Astrocyte (in vitro differentiated cells and primary cell): ENCODE measurements around the gene MYOZ3. TPM values are rescaled to one million over a fixed set of nuclear protein-coding genes. Genes with fewer than 3 reads are reported as not detected.

Source experiments
- DNase-seq: peaks from one replicate; pipeline ENCODE4 v3.0.0-alpha.2; 2010; ENCODE audit warnings: low read depth
- FAIRE-seq: peaks from 2 replicates; lab custom pipeline; 2011; peaks lifted over from hg19 to GRCh38; lab: Jason Lieb, UNC
- H2AFZ ChIP-seq: 2 replicates; pipeline ENCODE4 v1.6.0; 2012; ENCODE audit warnings: low read depth, low read length, inconsistent platforms
- H3K27ac ChIP-seq: 2 replicates; pipeline ENCODE4 v1.5.1; 2011; ENCODE audit warnings: low read depth, low read length, inconsistent platforms
- H3K27me3 ChIP-seq: 2 replicates; pipeline ENCODE4 v1.6.0; 2011; ENCODE audit warnings: low read length, inconsistent platforms; ENCODE audit not compliant: insufficient read depth
- H3K36me3 ChIP-seq: 2 replicates; pipeline ENCODE4 v1.5.1; 2011; ENCODE audit warnings: low read length, inconsistent platforms; ENCODE audit not compliant: insufficient read depth
- H3K4me1 ChIP-seq: 2 replicates; pipeline ENCODE4 v1.5.1; 2011; ENCODE audit warnings: low read length, inconsistent platforms; ENCODE audit not compliant: insufficient read depth
- H3K4me2 ChIP-seq: 2 replicates; pipeline ENCODE4 v1.6.0; 2012; ENCODE audit warnings: low read length, inconsistent platforms
- H3K4me3 ChIP-seq: 2 replicates; pipeline ENCODE4 v1.5.1; 2011; ENCODE audit warnings: low read depth, mild to moderate bottlenecking, low read length, inconsistent platforms; ENCODE audit not compliant: insufficient read depth
- H3K79me2 ChIP-seq: 2 replicates; pipeline ENCODE4 v1.6.0; 2012; ENCODE audit warnings: mild to moderate bottlenecking, low read length, inconsistent platforms; ENCODE audit not compliant: insufficient read depth
- H3K9ac ChIP-seq: 2 replicates; pipeline ENCODE4 v1.6.0; 2012; ENCODE audit warnings: mild to moderate bottlenecking, low read length, inconsistent platforms
- H3K9me3 ChIP-seq: 2 replicates; pipeline ENCODE4 v1.5.1; 2012; ENCODE audit warnings: low read depth, mild to moderate bottlenecking, low read length, inconsistent platforms; ENCODE audit not compliant: insufficient read depth
- H4K20me1 ChIP-seq: 2 replicates; pipeline ENCODE4 v1.6.0; 2012; ENCODE audit warnings: low read length, inconsistent platforms; ENCODE audit not compliant: insufficient read depth
- H3K27ac Mint-ChIP-seq: one replicate; pipeline ENCODE4 v1.8.0; 2021; ENCODE audit warnings: mild to moderate bottlenecking, mixed read lengths; ENCODE audit not compliant: unreplicated experiment
- H3K27me3 Mint-ChIP-seq: one replicate; pipeline ENCODE4 v1.8.0; 2021; ENCODE audit warnings: low read depth, mixed read lengths; ENCODE audit not compliant: unreplicated experiment
- H3K36me3 Mint-ChIP-seq: one replicate; pipeline ENCODE4 v1.8.0; 2021; ENCODE audit warnings: low read depth, mixed read lengths; ENCODE audit not compliant: unreplicated experiment
- H3K4me1 Mint-ChIP-seq: one replicate; pipeline ENCODE4 v1.8.0; 2021; ENCODE audit warnings: low read depth, mixed read lengths; ENCODE audit not compliant: unreplicated experiment
- H3K4me3 Mint-ChIP-seq: one replicate; pipeline ENCODE4 v1.8.0; 2021; ENCODE audit warnings: mild to moderate bottlenecking, moderate library complexity, mixed read lengths; ENCODE audit not compliant: unreplicated experiment
- H3K9me3 Mint-ChIP-seq: one replicate; pipeline ENCODE4 v1.8.0; 2021; ENCODE audit warnings: mild to moderate bottlenecking, mixed read lengths; ENCODE audit not compliant: unreplicated experiment
- EZH2 ChIP-seq: IDR thresholded peaks from 2 replicates; pipeline ENCODE4 v1.6.1; 2012; ENCODE audit warnings: mild to moderate bottlenecking, low read length, inconsistent platforms; ENCODE audit not compliant: insufficient read depth
- total RNA-seq: library from RNA; stranded (reverse); gene quantifications from 2 replicates; pipeline ENCODE4 v1.2.1, GENCODE V29; 2021
- TF ChIP-seq, protein P1 (sequence below): IDR thresholded peaks from 2 replicates; pipeline ENCODE4 v1.5.1; 2011; ENCODE audit warnings: low read depth, mild to moderate bottlenecking, inconsistent platforms, low read length, moderate library complexity; ENCODE audit not compliant: insufficient read depth

MYOZ3 gene
- total RNA-seq, 1 donor from 2014 or later, result 5.5 TPM

DNA sequence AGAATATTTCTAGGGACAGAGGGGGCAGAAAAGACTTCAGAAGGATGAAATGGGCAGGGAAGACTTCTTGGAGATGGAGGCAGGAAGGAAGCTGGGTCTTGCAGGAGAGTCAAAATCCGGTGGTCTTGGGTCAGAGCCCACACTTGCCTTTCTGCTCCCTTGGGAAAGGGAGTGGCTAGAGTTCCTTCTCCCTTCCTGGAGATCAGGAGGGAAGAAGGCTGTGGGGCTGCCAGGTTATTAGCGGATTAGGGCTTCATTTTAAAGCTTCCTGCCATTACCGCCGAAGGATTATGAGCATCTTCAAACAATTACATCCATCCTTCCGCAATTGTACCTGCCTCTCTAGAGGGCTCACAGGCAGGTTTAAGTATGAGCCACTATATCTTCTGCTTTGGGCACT lies 39.8 kb upstream of the MYOZ3 start:
- Histone ChIP-seq H2AFZ (no peak overlapping the region), H3K9me3 (no peaks in the 10 kb centered on the region), H4K20me1 (no peaks in the 10 kb centered on the region), H3K79me2 (peaks cover 16% of the 10 kb centered on the region), H3K4me1 (peaks cover 60% of the 10 kb centered on the region), H3K9ac (no peak overlapping the region), H3K27ac (peak overlapping the region; percentile 47), H3K4me3 (no peak overlapping the region), H3K27me3 (no peaks in the 10 kb centered on the region), H3K36me3 (no peaks in the 10 kb centered on the region), H3K4me2 (no peak overlapping the region)
- no peak overlapping the region for H3K4me3 Mint-ChIP-seq
- DNase-seq (no peak), FAIRE-seq (no peak)
- H3K36me3 Mint-ChIP-seq, result no peaks in the 10 kb centered on the region
- no peaks in the 10 kb centered on the region for H3K9me3 Mint-ChIP-seq
- H3K4me1 Mint-ChIP-seq, result peaks cover 24% of the 10 kb centered on the region
- TF ChIP-seq EZH2, result no peak
- TF ChIP-seq, protein P1, sequence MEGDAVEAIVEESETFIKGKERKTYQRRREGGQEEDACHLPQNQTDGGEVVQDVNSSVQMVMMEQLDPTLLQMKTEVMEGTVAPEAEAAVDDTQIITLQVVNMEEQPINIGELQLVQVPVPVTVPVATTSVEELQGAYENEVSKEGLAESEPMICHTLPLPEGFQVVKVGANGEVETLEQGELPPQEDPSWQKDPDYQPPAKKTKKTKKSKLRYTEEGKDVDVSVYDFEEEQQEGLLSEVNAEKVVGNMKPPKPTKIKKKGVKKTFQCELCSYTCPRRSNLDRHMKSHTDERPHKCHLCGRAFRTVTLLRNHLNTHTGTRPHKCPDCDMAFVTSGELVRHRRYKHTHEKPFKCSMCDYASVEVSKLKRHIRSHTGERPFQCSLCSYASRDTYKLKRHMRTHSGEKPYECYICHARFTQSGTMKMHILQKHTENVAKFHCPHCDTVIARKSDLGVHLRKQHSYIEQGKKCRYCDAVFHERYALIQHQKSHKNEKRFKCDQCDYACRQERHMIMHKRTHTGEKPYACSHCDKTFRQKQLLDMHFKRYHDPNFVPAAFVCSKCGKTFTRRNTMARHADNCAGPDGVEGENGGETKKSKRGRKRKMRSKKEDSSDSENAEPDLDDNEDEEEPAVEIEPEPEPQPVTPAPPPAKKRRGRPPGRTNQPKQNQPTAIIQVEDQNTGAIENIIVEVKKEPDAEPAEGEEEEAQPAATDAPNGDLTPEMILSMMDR, result no peak
- peaks cover 28% of the 10 kb centered on the region for H3K27me3 Mint-ChIP-seq
- H3K27ac Mint-ChIP-seq, result no peak overlapping the region

- H3K79me2 ChIP-seq, result peaks cover 24% of the 10 kb centered on the region
- peak overlapping the region; percentile 40 for H3K9ac ChIP-seq
- no peaks in the 10 kb centered on the region for H4K20me1 ChIP-seq
- no peaks in the 10 kb centered on the region for H3K27me3 ChIP-seq
- H3K4me1 Mint-ChIP-seq, result peaks cover 25% of the 10 kb centered on the region
- H3K36me3 ChIP-seq, result no peaks in the 10 kb centered on the region
- H3K4me3 ChIP-seq, result no peak overlapping the region
- H3K4me3 Mint-ChIP-seq, result no peak overlapping the region
- peak overlapping the region; percentile 19 for H3K27ac ChIP-seq
- H3K27me3 Mint-ChIP-seq, result peaks cover 20% of the 10 kb centered on the region
- H3K9me3 Mint-ChIP-seq, result no peaks in the 10 kb centered on the region
- no peaks in the 10 kb centered on the region for H3K9me3 ChIP-seq
- H3K27ac Mint-ChIP-seq, result no peak overlapping the region
- H3K4me2 ChIP-seq, result peak overlapping the region; percentile 82
- H3K4me1 ChIP-seq, result peaks cover 63% of the 10 kb centered on the region
- H2AFZ ChIP-seq, result no peak overlapping the region
- H3K36me3 Mint-ChIP-seq, result no peaks in the 10 kb centered on the region
- FAIRE-seq (no peak), DNase-seq (peak; percentile 90)
- TF ChIP-seq, protein P1, result no peak
- TF ChIP-seq EZH2, result no peak
Observed at GRCh38 chr5:150622157-150622556, 38.9 kb upstream of the MYOZ3 start.

GRCh38 chr5:150623152-150623877 lies 37.7 kb upstream of the MYOZ3 start:
- no peak for DNase-seq
- H3K4me2 ChIP-seq, result peak overlapping the region; percentile 82

More at GRCh38 chr5:150623152-150623877, 37.7 kb upstream of the MYOZ3 start:
- Mint-ChIP-seq H3K27ac (no peak overlapping the region), H3K4me1 (peaks cover 35% of the 10 kb centered on the region), H3K9me3 (no peaks in the 10 kb centered on the region), H3K27me3 (peaks cover 14% of the 10 kb centered on the region), H3K4me3 (peak overlapping the region; percentile 93), H3K36me3 (no peaks in the 10 kb centered on the region)
- Histone ChIP-seq H3K4me3 (no peak overlapping the region), H3K9me3 (no peaks in the 10 kb centered on the region), H3K4me1 (peaks cover 71% of the 10 kb centered on the region), H4K20me1 (peaks cover 8% of the 10 kb centered on the region), H3K79me2 (peaks cover 30% of the 10 kb centered on the region), H3K27me3 (no peaks in the 10 kb centered on the region), H3K9ac (peak overlapping the region; percentile 40), H2AFZ (no peak overlapping the region), H3K36me3 (no peaks in the 10 kb centered on the region), H3K27ac (peak overlapping the region; percentile 11)
- FAIRE-seq, result no peak
- TF ChIP-seq EZH2, result no peak
- TF ChIP-seq, protein P1, result no peak
